Mucosa of stomach (tissue), 1 donor: Measurements from ENCODE around the gene PEPD.

Source experiments
- H3K27me3 ChIP-seq: one replicate; pipeline ENCODE4 v1.7.0; 2013; ENCODE audit warnings: mild to moderate bottlenecking, low read length; ENCODE audit not compliant: control insufficient read depth, insufficient read depth
- H3K36me3 ChIP-seq: one replicate; pipeline ENCODE4 v1.7.0; 2013; ENCODE audit warnings: low read length; ENCODE audit not compliant: control insufficient read depth, insufficient read depth
- H3K4me1 ChIP-seq: one replicate; pipeline ENCODE4 v1.7.0; 2013; ENCODE audit warnings: mild to moderate bottlenecking, low read length; ENCODE audit not compliant: control insufficient read depth, insufficient read depth
- H3K4me3 ChIP-seq: one replicate; pipeline ENCODE4 v1.7.0; 2013; ENCODE audit warnings: low read length
- H3K9ac ChIP-seq: one replicate; pipeline ENCODE4 v1.7.0; 2013; ENCODE audit warnings: mild to moderate bottlenecking, low read length, moderate library complexity
- H3K9me3 ChIP-seq: one replicate; pipeline ENCODE4 v1.7.0; 2013; ENCODE audit warnings: mild to moderate bottlenecking, low read length, moderate library complexity; ENCODE audit not compliant: control insufficient read depth
- donor health status: Pancreatic carcinoma.

PEPD gene

DNA sequence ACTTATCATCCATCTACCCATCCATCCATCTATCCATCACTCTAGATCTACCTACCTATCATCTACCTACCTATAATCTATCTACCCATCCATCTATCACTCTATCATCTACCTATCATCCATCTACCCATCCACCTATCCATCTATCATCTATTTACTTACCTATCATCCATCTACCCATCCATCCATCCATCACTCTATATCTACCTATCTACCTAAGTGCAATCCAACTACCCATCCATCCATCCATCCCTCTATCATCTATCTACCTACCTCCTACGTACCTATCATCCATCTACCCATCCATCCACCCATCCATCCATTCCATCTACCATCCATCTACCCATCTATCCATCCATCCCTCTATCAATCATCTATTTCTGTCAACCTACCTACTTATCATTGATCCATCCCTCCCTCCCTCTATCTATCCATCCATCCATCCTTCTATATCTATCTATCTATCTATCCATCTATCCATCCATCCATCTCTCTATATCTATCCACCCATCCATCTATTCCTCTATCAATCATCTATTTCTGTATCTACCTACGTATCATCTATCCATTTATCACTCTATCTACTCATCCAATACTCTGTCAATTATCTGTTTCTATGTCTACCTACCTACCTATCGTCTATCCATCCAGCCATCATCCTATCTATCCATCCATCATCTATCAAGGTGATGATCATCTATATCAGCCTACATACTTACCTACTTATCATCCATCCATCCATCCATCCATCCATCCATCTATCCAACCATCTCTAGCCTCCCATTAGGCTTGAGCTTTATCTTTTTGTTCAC lies 99.0 kb downstream of the PEPD start:
- H3K27me3 ChIP-seq, result no peaks in the 10 kb centered on the region
- no peak overlapping the region for H3K9ac ChIP-seq
- H3K9me3 ChIP-seq, result no peaks in the 10 kb centered on the region
- no peak overlapping the region for H3K4me3 ChIP-seq
- no peaks in the 10 kb centered on the region for H3K4me1 ChIP-seq
- H3K36me3 ChIP-seq, result no peaks in the 10 kb centered on the region

DNA sequence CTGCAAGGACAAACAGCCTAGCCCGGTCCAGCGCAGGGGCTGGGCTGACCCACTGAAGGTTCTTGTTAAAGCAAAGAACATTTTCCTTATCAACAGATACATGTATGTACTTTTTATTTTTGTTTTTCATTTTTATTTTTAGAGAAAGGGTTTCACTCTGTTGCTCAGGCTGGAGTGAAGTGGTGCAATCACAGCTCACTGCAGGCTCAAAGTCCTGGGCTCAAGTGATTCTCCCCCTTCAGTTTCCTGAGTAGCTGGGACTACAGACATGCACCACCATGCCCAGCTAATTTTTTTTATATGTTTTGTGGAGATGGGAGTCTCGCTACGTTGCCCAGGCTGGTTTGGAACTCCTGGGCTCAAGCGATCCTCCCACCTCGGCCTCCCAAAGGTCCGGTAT lies 100.2 kb downstream of the PEPD start:
- no peaks in the 10 kb centered on the region for H3K27me3 ChIP-seq
- no peaks in the 10 kb centered on the region for H3K36me3 ChIP-seq

DNA sequence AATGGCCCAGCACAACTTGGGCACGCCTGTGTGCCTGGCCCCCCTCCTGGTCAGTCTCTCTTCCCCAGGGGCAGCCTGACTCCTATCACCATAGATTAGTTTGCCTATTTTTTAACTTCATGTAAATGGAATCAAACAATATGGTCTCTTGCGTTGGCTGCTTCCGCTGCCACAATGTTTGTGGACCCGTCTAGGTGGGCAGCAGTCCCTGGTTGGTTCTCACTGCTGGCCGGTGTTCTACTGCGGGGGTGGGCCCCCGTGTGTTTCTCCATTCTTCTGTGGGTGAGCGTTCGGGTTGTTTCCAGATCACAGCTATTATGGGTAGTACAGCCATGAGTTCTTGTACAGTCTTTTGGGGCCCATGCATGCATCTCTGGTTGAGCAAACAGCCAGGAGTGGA lies 100.8 kb downstream of the PEPD start:
- H3K36me3 ChIP-seq, result no peaks in the 10 kb centered on the region
- H3K9me3 ChIP-seq, result no peaks in the 10 kb centered on the region
- H3K27me3 ChIP-seq, result no peaks in the 10 kb centered on the region
- H3K4me1 ChIP-seq, result peaks cover 3% of the 10 kb centered on the region
- no peak overlapping the region for H3K9ac ChIP-seq
- no peak overlapping the region for H3K4me3 ChIP-seq

More for the DNA sequence above, 100.2 kb downstream of the PEPD start:
- Histone ChIP-seq H3K9ac (no peak overlapping the region), H3K4me3 (no peak overlapping the region), H3K4me1 (peaks cover under 1% of the 10 kb centered on the region), H3K9me3 (no peaks in the 10 kb centered on the region)

DNA sequence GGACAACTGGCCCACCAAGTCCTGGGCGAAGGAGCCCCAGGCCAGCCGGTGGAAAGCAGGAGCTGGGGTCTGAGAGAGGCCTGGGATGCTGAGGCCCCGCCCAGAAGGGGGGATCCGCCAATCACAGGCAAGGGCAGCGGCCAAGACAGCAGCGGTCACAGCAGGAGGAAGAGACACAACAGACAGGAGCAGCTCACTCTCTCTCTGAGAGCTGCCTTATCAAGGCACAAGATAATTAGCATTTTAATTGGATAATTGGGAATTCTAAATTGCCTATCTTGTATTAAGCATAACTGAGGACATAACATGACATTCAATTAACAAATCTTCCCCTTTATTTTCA lies 101.8 kb downstream of the PEPD start:
- Histone ChIP-seq H3K27me3 (no peaks in the 10 kb centered on the region), H3K4me3 (no peak overlapping the region), H3K9ac (no peak overlapping the region), H3K36me3 (no peaks in the 10 kb centered on the region), H3K4me1 (peaks cover 3% of the 10 kb centered on the region), H3K9me3 (no peaks in the 10 kb centered on the region)

DNA sequence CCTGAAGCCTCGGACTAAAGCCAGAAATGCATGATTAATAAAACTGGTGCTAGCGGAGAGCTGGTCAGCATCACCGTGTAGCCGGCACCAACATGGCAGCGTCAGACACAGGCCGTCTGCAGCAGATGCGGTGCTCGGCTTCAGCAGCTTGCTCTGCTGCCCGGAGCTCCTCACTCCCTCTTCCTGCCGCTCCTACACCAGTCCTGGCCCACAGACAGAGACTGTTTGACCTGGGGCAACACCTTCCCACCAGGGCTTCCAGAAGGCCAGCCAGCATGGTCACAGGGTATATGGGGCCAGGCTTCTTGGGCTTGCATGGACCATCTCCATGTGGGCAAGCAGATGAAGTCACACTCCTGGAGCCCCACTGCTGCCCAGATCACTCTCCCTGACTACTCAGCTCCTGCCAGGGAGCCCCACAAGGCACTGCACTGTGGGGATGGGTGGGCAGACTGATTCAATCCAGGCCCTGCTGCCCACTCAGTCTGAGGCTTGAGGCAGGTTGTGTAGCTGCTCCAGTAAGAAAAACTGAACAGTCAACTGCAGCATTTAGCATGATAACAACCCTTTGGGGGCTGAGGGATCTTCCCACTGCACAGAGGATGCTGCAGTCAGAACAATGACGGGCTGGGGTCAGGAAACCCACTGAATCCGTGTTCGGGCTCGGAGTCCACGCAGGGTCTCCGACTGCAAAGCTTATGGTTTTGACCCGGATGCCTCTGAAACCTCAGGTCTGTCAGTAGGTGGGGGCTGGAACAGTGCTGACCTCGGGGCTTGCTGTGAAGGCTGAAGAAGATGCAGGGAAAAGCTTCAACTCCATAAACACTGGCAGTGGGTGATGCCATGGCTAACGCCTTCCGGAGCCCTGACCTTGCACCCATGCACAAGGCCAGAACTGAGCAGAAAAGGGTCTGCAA lies 102.5 kb downstream of the PEPD start:
- Histone ChIP-seq H3K36me3 (no peaks in the 10 kb centered on the region), H3K4me1 (peaks cover 3% of the 10 kb centered on the region), H3K9me3 (no peaks in the 10 kb centered on the region), H3K4me3 (no peak overlapping the region), H3K27me3 (no peaks in the 10 kb centered on the region), H3K9ac (no peak overlapping the region)

DNA sequence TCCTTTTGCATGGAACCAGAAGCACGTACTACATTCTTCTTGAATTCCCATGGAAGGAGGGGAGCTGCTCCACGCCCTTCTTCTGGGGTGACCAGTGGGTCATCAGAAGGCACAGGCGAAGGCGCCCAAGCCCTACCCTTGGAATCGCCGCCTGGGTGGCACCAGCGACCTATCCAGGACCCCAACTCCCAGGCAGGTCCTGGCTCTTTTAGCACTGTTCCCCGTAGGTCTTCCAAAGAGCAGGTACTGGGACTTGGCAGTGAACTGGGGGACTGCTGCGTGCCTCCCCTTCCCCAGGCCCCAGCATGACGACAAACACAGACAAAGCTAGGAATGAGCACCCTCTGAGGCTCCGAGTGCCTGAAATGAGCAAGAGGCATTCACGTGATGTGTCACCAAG lies 103.1 kb downstream of the PEPD start:
- Histone ChIP-seq H3K27me3 (no peaks in the 10 kb centered on the region), H3K4me1 (peaks cover 3% of the 10 kb centered on the region), H3K4me3 (no peak overlapping the region), H3K9me3 (no peaks in the 10 kb centered on the region), H3K36me3 (no peaks in the 10 kb centered on the region), H3K9ac (no peak overlapping the region)

DNA sequence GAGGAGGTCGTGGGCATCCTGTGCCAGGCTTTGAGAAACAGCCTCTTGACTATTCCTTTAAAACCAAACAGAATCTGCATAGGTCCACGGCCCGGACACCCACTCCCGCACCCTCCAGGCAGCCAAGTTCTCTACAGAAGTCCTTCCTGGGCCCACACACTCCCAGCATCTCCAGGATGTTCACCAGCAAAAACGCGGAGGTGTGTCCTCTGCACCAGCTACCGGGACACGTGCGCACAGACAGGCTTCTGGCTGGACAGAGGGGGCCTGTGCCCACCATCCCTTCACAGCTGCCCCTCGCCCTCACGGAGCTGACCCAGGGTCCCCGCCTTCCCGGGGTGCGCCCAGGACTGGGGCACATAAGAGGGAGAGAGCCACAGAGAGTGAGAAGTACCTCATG lies 103.8 kb downstream of the PEPD start:
- Histone ChIP-seq H3K27me3 (no peaks in the 10 kb centered on the region), H3K4me3 (no peak overlapping the region), H3K36me3 (no peaks in the 10 kb centered on the region), H3K9ac (no peak overlapping the region), H3K9me3 (no peaks in the 10 kb centered on the region), H3K4me1 (peaks cover 6% of the 10 kb centered on the region)

DNA sequence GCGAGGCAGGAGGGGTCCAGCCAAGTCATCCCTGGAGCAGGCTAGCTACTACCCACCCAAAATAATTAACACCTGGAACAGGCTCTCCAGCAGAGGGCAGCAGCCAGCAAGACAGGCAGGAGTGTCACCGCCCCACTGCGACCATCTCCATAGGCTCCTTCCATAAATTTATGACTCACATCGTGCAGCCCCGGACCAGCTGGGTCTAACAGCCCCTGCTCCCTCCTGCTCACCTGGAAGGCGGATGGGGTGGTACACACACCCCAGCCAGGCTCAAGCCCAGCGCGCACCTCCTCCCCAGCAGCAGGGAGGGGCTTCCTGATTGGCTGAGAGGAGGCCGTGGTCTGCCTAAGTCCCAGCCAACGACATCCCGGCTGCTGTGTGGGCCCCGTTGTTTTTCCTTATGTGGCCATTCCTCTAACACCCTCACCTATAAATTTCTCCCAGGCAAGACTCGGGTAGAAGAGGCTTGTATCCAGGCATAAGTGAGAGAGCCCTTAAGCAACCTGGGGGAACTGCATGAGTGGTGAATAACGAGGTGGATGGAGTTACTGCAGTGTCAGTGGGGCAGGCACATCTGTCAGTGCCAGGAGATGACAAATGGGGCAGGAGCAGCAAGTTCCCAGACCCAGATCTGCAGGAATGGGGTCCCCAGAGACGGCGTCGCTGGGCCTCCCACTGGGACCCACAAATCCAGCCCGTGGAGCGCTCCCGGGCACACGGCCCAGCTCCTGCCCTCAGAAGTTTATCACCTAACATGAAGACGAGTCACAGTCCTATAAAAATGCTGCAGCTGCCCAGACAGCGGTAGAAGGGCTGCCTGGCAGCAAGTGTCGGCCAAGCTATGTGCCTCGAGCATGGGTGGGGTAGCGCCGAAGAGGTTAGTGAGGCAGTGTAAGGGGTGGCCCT lies 105.0 kb downstream of the PEPD start:
- Histone ChIP-seq H3K4me3 (no peak overlapping the region), H3K27me3 (no peaks in the 10 kb centered on the region), H3K9ac (no peak overlapping the region), H3K9me3 (no peaks in the 10 kb centered on the region), H3K36me3 (no peaks in the 10 kb centered on the region), H3K4me1 (peaks cover 10% of the 10 kb centered on the region)

DNA sequence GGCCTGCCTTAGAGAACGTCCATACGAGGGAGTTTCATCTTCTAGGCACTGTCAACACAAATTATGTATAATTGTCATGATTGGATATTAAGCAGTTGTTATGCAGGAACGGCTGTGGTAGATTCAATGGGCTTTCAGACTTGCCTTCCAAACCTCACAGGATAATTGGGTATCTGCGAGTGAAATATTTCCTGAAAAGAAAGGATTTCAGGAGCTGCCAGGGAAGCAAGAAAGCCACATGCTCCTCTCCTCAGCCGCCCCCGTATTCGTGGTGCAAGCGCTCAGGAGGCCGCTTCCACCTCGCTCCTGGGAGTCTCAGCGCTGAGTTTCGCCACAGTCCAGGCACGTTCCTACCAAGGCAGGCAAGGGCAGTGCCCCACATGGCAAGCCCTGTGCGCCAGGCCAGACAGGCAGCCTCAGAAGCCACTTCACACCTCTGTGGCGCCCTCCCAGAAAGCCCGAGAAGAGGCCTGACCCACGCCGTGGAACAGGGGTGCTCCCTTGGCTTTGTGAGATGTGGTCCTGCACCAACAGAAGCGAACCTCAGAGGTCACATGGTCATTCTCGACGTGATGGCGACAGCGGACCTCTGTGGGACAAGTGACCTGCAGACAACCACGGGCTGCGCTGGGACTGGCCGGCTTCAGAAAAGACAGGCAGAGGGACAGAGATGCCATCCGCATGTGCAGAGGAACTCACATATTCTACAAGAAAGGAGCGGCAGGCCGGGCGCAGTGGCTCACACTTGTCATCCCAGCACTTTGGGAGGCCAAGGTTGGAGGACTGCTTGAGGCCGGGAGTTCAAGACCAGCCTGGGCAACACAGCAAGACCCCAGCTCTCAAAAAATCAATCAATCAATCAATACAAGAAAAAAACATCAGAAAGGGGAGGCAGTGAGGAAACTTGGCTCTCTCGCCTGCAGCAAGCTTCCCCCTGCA lies 106.7 kb downstream of the PEPD start:
- Histone ChIP-seq H3K4me3 (no peak overlapping the region), H3K4me1 (peaks cover 10% of the 10 kb centered on the region), H3K9ac (no peak overlapping the region), H3K9me3 (no peaks in the 10 kb centered on the region), H3K27me3 (no peaks in the 10 kb centered on the region), H3K36me3 (no peaks in the 10 kb centered on the region)

DNA sequence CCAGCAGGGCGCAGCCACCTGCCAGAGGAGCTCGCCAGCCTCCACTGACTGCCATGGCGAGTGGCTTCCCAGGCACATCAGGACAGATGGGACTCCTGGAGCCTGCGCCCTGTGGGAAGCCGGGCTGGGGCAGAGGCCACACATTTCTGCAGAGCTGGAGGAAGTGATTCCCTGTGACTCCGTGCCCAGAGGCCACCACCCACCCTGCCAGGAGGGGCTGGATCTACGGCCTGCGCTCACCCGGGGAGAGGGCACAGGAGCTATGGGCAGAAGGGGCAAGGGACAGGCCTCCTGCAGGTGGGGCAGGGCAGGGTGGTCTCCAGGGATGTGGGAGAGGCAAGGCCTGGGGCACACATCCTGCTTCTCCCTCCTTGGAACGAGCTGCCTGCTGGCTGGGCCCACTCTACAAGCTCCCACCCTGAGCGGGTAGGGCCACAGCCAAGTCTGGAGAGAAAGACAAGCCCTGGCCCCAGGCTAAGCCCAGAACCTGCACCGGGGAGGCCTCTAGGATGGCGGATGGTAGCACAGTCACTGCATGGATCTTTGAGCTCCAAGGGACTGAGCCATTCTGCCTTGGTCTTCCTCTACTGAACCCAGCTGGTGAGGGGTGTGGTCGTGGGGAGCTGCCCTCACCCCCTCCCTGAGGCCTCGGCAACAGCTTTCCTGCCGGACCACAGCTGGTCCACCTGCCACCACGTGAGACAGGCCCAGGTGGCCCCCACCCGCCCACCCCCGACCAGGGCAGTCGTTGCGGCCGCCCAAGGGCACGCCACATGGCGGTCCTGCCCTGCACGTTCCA lies 107.5 kb downstream of the PEPD start:
- Histone ChIP-seq H3K27me3 (no peaks in the 10 kb centered on the region), H3K9ac (no peak overlapping the region), H3K36me3 (no peaks in the 10 kb centered on the region), H3K9me3 (no peaks in the 10 kb centered on the region), H3K4me1 (peaks cover 10% of the 10 kb centered on the region), H3K4me3 (no peak overlapping the region)
